Panc1 (cell line): ENCODE measurements around the gene CAMK2A. TPM values are rescaled to one million over a fixed set of nuclear protein-coding genes. Genes with fewer than 3 reads are reported as not detected.

Source experiments
- ATAC-seq: fragments of 200-7000 bp; cut with Tn5 transposase; 2 replicates; pipeline ENCODE4 v1.9.1; 2020; ENCODE audit warnings: mild to moderate bottlenecking, moderate library complexity
- BruUV-seq: library from RNA; stranded (reverse); fragments of 400-500 nt; replicated peaks from 2 replicates; lab custom pipeline; 2021; lab: Mats Ljungman, UMichigan
- CTCF ChIA-PET: fragments of 300-600 bp; sonication (Branson Sonifier 250); formaldehyde crosslinking; loops from one replicate; lab custom pipeline; 2022; ENCODE audit warnings: antibody characterized with exemption; lab: Charles Lee
- POLR2A ChIA-PET: fragments of 300-600 bp; sonication (Branson Sonifier 250); formaldehyde crosslinking; loops from one replicate; lab custom pipeline; 2022; ENCODE audit warnings: antibody characterized with exemption; lab: Charles Lee
- DNase-seq: peaks from one replicate; pipeline ENCODE4 v3.0.0-alpha.2; 2010; ENCODE audit warnings: low read depth, low spot score
- H3K27ac ChIP-seq: 2 replicates; pipeline ENCODE4 v1.5.1; 2011; ENCODE audit warnings: mild to moderate bottlenecking, low read length, inconsistent platforms
- H3K27me3 ChIP-seq: fragments of 200-500 bp; sonication (Bioruptor generic); 2 replicates; pipeline ENCODE4 v1.6.0; 2014; ENCODE audit warnings: low read length, inconsistent platforms; ENCODE audit not compliant: control insufficient read depth, insufficient read depth
- H3K36me3 ChIP-seq: fragments of 200-500 bp; sonication (Bioruptor generic); 2 replicates; pipeline ENCODE4 v1.5.1; 2014; ENCODE audit warnings: inconsistent platforms, mild to moderate bottlenecking, low read length, moderate library complexity; ENCODE audit not compliant: control insufficient read depth, insufficient read depth
- H3K4me1 ChIP-seq: 2 replicates; pipeline ENCODE4 v1.5.1; 2011; ENCODE audit warnings: inconsistent platforms, mild to moderate bottlenecking, low read length, moderate library complexity; ENCODE audit not compliant: control insufficient read depth, insufficient read depth
- H3K4me3 ChIP-seq, 2 experiments: 2 replicates each; pipeline ENCODE4 v1.5.1; 2011 to 2012; ENCODE audit warnings: low read depth in 2 of 2, low read length in 2 of 2, mild to moderate bottlenecking in 2 of 2, inconsistent platforms in 1 of 2, moderate library complexity in 1 of 2
- H3K9me3 ChIP-seq: fragments of 200-500 bp; sonication (Bioruptor generic); 2 replicates; pipeline ENCODE4 v1.5.1; 2014; ENCODE audit warnings: low read depth, mild to moderate bottlenecking, inconsistent platforms, low read length, moderate library complexity; ENCODE audit not compliant: control insufficient read depth, insufficient read depth
- POLR2AphosphoS5 ChIP-seq: IDR thresholded peaks from 2 replicates; pipeline ENCODE4 v1.6.1; 2012; ENCODE audit warnings: mild to moderate bottlenecking, low read depth, low read length, moderate library complexity
- SIN3A ChIP-seq: IDR thresholded peaks from 2 replicates; pipeline ENCODE4 v1.6.1; 2012; ENCODE audit warnings: low read depth, mild to moderate bottlenecking, low read length, moderate library complexity, borderline replicate concordance; ENCODE audit not compliant: insufficient read depth
- TCF7L2 ChIP-seq: IDR thresholded peaks from 2 replicates; pipeline ENCODE4 v1.6.1; 2011; ENCODE audit warnings: mild to moderate bottlenecking, low read depth, low read length, inconsistent platforms
- in situ Hi-C: cut with HindIII; loops from 2 replicates; pipeline ENCODE4 v1.10.0; 2016; ENCODE audit warnings: low sequenced_read_pairs, low pct_unique_long_range_greater_than_20kb
- intact Hi-C: fragments of 100-400 bp; cut with micrococcal nuclease; formaldehyde crosslinking; loops from one replicate; pipeline ENCODE4 v1.10.0; 2022; ENCODE audit not compliant: unreplicated experiment
- total RNA-seq: library from RNA; stranded (reverse); gene quantifications from one replicate; pipeline ENCODE4 v1.2.1, GENCODE V29; 2021; ENCODE audit not compliant: unreplicated experiment
- TF ChIP-seq, protein P1 (sequence below), 2 experiments: IDR thresholded peaks; 2 replicates each; pipeline ENCODE4 v1.6.1; 2011 to 2012; ENCODE audit warnings: low read depth in 2 of 2, control low read depth in 1 of 2, low read length in 1 of 2, mild to moderate bottlenecking in 1 of 2, moderate library complexity in 1 of 2; ENCODE audit not compliant: insufficient read depth in 1 of 2
- TF ChIP-seq, protein P2 (sequence below): fragments of 450-650 bp; IDR thresholded peaks from 2 replicates; pipeline ENCODE4 v1.5.1; 2017; ENCODE audit warnings: mild to moderate bottlenecking

The CAMK2A gene
- total RNA-seq, 1 experiment from 2014 or later: 0.51 TPM

DNA sequence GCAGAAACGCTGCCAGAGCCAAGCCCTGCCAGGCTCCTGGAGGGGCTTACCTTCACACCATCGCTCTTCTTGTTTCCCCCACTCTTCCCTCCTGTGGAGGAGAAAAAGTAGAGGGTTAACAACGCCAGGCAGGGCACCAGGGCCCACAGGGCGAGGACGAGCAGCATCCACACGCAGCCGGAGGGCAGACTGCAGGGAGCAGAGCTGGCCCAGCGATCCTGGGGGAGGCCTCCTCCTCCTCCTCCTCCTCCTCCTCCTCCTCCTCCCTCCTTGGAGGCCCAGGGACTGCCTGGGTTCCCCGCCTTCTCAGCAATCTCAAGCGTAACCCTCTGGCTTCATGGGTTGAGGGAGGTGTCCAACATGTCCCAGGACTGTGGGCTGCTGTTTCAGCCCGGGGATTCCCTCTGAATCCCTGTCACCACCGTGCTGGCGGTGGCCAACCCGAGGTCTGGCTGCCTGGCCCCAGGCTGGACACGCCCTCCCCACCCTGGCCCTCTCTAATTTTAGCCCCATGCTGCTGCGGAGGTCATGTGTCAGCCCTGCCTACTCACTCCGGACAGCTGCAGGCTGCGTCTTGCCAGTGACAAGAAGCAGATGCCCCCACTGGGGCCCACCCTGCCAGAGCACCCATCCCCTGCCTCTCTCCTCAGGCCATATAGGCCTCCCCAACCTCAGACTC is 44.3 kb downstream of the CAMK2A start:
- no peak for DNase-seq
- ATAC-seq: no peak
- intact Hi-C loops (no loop called here), in situ Hi-C loops (no loop called here)
- ChIA-PET POLR2A (no interaction called here), CTCF (no interaction called here)
- Histone ChIP-seq H3K27me3 (no peaks in the 10 kb centered on the region), H3K27ac (no peak overlapping the region), H3K36me3 (no peaks in the 10 kb centered on the region), H3K9me3 (no peaks in the 10 kb centered on the region), H3K4me1 (no peaks in the 10 kb centered on the region), H3K4me3 (no peak overlapping the region)
- no TSS peak for BruUV-seq
- no peak for TF ChIP-seq SIN3A
- TF ChIP-seq, protein P1, sequence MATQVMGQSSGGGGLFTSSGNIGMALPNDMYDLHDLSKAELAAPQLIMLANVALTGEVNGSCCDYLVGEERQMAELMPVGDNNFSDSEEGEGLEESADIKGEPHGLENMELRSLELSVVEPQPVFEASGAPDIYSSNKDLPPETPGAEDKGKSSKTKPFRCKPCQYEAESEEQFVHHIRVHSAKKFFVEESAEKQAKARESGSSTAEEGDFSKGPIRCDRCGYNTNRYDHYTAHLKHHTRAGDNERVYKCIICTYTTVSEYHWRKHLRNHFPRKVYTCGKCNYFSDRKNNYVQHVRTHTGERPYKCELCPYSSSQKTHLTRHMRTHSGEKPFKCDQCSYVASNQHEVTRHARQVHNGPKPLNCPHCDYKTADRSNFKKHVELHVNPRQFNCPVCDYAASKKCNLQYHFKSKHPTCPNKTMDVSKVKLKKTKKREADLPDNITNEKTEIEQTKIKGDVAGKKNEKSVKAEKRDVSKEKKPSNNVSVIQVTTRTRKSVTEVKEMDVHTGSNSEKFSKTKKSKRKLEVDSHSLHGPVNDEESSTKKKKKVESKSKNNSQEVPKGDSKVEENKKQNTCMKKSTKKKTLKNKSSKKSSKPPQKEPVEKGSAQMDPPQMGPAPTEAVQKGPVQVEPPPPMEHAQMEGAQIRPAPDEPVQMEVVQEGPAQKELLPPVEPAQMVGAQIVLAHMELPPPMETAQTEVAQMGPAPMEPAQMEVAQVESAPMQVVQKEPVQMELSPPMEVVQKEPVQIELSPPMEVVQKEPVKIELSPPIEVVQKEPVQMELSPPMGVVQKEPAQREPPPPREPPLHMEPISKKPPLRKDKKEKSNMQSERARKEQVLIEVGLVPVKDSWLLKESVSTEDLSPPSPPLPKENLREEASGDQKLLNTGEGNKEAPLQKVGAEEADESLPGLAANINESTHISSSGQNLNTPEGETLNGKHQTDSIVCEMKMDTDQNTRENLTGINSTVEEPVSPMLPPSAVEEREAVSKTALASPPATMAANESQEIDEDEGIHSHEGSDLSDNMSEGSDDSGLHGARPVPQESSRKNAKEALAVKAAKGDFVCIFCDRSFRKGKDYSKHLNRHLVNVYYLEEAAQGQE (IDR thresholded peaks at IDR 0.05; ENCODE audit: insufficient read depth in 1 of 2, low read depth in 2 of 2, low read length in 1 of 2): no peak
- TF ChIP-seq, protein P2, sequence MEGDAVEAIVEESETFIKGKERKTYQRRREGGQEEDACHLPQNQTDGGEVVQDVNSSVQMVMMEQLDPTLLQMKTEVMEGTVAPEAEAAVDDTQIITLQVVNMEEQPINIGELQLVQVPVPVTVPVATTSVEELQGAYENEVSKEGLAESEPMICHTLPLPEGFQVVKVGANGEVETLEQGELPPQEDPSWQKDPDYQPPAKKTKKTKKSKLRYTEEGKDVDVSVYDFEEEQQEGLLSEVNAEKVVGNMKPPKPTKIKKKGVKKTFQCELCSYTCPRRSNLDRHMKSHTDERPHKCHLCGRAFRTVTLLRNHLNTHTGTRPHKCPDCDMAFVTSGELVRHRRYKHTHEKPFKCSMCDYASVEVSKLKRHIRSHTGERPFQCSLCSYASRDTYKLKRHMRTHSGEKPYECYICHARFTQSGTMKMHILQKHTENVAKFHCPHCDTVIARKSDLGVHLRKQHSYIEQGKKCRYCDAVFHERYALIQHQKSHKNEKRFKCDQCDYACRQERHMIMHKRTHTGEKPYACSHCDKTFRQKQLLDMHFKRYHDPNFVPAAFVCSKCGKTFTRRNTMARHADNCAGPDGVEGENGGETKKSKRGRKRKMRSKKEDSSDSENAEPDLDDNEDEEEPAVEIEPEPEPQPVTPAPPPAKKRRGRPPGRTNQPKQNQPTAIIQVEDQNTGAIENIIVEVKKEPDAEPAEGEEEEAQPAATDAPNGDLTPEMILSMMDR: no peak
- TF ChIP-seq POLR2AphosphoS5: no peak
- no peak for TF ChIP-seq TCF7L2

DNA sequence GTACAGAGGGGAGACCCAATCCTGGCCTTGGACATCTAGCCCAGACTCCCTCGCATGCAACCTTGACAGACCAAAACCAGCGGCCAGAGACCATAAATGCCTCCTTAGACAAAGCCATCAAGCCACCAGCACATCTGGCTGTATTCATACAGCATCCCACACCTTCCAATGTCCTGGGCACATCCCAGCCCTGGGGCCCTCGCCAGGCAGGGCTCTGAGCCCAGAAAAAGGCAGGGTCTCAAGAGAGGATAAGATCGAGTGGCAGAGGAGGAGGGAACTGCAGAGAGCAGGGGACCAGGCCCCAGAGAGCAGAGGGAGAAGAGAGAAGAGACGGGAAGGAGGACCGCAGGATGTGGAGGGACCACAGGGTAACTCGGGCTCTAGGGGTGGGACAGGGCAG is 45.4 kb downstream of the CAMK2A start:
- Histone ChIP-seq H3K4me3 (no peak overlapping the region), H3K36me3 (no peaks in the 10 kb centered on the region), H3K9me3 (no peaks in the 10 kb centered on the region), H3K4me1 (no peaks in the 10 kb centered on the region), H3K27ac (no peak overlapping the region), H3K27me3 (no peaks in the 10 kb centered on the region)
- ChIA-PET CTCF (no interaction called here), POLR2A (no interaction called here)
- intact Hi-C loops: no loop called here
- no TSS peak for BruUV-seq
- DNase-seq (no peak), ATAC-seq (no peak)
- TF ChIP-seq SIN3A: no peak
- TF ChIP-seq, protein P2: no peak
- no peak for TF ChIP-seq TCF7L2
- TF ChIP-seq POLR2AphosphoS5: no peak
- TF ChIP-seq, protein P1 (IDR thresholded peaks at IDR 0.05; ENCODE audit: insufficient read depth in 1 of 2, low read depth in 2 of 2, low read length in 1 of 2): no peak
- in situ Hi-C loops: no loop called here
